HG03025 (cell line): ENCODE data around the gene ANXA2.
"Not testable (repeated sequence)": the region's sequence is repeated elsewhere in the genome, so short reads cannot be mapped to it uniquely, and the experiment has no call there.

ENCODE experiments used
- ATAC-seq: cut with Tn5 transposase; IDR thresholded peaks from one replicate; pipeline ENCODE4 v1.9.1; 2021; ENCODE audit warnings: mild to moderate bottlenecking, moderate library complexity; ENCODE audit not compliant: unreplicated experiment, low FRiP score

Gene ANXA2

DNA sequence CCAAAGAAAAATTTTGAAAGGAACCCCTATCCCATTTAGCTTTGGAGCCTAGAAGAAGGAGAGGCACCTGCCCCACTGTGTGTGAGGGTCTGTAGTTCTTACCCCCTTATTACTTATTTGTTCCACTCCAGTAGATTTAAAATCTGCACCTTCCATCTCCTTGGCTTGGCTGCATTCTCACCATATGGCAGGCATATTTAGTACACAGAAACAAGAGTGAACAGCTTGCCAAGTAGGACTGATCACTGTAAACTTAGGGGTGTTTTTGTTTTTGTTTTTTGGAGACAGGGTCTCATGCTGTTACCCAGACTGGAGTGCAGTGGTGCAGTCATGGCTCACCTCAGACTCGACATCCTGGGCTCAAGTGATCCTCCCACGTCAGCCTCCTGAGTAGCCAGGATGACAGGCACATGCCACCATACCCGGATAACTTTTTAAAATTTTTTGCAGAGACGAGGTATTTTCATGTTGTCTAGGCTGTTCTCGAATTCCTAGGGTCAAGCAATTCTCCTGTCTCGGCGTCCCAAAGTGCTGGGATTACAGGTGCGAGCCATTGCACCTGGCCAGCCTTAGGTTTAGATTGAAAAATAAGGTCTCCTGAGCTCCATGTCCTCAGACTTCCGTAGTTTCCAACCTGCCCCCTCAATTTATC is 14.1 kb upstream of the ANXA2 start:
- ATAC-seq = no peak

DNA sequence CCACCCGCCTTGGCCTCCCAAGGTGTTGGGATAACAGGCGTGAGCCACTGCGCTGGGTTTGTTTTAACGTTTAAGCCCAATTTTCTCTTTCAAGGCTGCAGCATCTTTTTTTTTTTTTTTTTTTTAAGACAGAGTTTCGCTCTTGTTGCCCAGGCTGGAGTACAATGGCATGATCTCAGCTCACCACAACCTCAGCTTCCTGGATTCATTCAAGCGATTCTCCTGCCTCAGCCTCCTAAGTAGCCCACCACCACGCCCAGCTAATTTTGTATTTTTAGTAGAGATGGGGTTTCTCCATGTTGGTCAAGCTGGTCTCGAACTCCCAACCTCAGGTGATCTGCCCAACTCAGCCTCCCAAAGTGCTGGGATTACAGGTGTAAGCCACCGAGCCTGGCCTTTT is 12.6 kb upstream of the ANXA2 start:
- not testable (repeated sequence) for ATAC-seq

DNA sequence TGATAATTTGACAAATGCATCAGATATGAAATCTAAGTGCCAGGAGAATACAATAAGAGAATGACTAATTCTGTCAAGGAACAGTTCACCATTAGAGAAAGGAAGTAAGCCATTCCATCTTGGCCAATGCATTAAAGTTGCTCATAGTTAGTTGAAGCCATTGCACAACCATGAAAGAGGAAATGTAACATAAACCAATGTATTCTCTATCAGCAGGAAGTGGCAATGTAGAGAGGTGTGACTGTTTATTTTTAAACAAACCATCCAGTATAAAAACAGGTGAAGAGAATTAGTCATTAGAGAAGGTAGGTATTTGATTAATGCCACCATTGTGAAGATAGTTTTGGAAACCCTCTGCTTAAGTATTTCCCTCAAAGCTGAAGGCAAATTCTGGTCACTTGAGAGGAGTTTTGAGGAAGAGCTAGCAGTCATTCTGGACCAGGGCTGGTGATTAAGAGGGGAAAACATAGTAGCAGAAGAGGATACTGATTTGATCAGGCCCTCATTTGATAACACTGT is 10.7 kb upstream of the ANXA2 start:
- no peak for ATAC-seq

DNA sequence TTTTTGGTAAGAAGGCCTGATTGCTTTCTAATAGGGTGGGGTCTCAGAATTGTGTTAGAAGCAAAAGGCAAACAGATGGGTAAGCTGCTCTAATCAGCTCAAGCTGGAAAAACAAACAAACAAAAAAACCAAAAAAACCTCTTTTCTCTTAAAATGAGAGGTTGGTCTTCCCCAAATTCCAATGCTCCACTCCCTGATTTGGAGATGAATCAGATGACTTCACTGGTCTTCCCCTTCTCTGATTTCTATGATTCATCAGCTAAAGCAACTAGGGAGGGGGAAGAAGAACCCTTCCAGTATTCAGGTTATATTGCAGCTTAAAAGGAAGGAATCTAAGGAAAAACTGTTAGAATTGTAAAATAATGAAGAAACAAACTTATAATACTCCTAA is 9.6 kb upstream of the ANXA2 start:
- no peak for ATAC-seq

DNA sequence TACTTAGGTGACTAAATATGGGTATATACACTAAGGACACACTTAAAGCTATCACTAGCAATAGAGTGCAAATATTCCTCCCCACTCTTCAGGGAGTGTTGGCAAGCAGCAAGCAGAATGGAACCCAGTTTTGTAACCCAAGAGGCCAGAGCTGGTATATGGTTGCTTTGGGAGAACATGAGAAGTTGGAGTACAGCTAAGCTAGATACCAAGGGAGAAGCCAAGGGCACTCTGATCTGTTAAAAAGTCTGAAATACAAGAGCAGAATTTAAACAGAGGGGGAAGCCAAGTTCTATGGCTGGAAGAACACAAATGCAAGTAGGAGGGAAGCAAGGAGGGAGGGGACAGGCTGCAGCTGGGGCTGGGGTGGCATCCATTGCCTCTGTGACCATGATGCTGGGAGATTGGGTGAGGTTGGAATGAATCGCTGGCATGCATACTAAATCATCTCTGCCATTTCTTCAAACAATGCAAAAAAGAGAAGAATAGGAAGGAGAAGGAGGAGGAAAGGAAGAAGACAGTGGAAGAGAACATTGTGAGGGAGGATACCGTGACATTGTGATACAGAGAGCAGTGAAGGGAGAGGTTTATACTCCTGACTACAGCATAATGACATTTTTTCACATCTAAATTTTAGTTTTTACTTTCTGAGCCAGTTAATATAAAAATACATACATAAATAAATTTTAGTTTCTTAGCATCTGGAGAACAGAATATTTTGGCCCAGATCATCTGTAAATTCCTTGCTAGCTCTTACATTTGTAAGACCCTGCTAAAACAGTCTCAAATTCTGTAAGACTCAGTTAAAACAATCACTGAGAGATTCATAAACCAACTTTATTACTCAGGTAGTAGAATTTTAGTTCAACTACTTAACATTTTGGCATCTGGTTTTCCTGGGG is 9.0 kb upstream of the ANXA2 start:
- no peak for ATAC-seq

DNA sequence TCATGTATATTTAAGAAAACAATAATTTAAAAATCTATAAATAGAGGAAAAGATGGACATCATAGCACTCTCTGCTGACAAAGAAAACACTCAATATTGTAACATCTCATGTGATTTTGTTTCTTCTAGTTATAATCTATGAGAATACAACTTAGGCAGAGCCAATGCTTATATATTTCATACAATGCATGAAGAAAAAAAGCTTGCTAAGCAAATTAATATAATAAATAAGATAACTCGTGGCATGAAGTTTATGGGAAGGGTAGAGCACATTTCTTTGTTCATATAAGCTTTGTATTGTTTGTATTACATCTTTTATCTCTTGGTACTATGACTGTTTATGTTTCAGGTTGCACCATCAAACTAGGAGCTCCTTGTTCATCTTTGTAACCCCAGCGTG is 7.6 kb upstream of the ANXA2 start:
- no peak for ATAC-seq

DNA sequence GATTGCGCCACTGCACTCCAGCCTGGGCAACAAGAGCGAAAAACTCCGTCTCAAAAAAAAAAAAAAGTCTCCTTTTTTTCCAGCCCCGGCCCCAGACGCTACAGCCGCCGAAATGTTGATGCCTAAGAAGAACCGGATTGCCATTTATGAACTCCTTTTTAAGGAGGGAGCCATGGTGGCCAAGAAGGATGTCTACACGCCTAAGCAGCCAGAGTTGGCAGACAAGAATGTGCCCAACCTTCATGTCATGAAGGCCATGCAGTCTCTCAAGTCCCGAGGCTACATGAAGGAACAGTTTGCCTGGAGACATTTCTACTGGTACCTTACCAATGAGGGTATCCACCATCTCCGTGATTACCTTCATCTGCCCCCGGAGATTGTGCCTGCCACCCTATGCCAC is 6.6 kb upstream of the ANXA2 start:
- ATAC-seq = not testable (repeated sequence)

DNA sequence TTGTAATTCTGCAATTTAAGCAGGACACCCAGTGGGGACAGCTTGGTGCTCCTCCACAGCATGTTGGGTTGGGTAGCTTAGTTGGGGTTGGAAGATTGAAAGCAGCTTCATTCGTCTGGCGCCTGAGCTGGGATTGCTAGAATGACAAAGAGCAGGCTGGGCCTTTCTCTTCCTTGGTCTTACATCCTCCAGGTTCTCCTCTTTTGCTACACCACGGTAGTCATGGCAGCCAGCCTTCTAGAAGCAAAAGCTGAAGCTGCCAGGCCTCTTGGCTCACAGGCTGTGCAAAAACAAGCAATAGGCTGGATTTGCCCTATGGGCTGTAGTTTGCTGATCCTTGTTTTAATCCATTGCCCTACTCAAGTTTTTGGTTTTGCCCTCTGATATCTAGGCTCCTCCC is 3.2 kb upstream of the ANXA2 start:
- no peak for ATAC-seq

DNA sequence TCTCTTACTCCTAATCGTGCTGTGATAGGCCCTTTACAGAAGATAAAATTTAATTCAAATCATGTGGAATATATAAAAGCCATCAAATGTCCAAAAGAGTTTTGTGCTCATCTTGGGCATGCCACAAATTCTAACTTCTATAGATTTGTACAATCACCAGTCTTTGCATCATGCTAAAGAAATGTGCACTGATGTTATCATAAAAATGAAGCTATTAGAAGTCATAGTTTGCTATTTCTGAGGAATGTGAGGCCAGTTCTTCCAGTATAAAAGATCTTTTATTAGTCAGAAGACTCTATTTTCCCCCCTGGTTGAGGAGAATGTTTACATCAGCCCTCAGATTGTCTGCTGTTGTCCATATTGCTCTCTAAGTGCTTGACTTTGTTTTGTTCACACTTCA is 2.1 kb upstream of the ANXA2 start:
- ATAC-seq = no peak

DNA sequence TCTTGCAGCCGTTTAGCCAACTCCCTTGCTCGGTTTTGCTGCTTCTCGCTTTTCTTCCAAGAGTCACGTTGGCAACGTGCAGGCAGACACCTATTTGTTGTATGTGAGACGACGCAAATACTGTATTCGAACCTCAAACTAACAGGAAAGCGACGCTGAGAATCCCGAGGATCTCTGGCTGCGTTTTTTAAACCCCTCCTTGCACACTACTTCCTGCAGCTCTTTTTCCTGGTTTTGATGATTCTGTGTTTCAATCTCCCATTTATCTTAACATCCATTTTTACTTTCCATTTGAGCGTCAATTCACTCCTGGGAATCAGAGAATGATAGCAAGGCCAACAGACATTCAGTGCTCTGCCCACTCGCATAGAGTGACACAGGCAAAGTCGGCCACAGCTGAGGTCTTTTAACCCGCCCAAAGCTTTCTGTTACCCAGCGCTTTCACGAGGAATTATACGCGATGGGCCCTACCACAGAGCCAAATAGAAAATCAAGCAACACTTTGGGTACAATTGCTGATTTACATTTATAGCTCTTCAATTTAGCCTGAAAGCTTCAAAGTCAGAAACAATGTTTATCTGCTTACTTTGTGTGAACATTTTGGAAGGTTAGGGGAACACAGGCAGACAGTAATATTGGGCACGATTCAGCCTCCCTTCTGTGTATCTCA is 1.6 kb upstream of the ANXA2 start:
- ATAC-seq = no peak

DNA sequence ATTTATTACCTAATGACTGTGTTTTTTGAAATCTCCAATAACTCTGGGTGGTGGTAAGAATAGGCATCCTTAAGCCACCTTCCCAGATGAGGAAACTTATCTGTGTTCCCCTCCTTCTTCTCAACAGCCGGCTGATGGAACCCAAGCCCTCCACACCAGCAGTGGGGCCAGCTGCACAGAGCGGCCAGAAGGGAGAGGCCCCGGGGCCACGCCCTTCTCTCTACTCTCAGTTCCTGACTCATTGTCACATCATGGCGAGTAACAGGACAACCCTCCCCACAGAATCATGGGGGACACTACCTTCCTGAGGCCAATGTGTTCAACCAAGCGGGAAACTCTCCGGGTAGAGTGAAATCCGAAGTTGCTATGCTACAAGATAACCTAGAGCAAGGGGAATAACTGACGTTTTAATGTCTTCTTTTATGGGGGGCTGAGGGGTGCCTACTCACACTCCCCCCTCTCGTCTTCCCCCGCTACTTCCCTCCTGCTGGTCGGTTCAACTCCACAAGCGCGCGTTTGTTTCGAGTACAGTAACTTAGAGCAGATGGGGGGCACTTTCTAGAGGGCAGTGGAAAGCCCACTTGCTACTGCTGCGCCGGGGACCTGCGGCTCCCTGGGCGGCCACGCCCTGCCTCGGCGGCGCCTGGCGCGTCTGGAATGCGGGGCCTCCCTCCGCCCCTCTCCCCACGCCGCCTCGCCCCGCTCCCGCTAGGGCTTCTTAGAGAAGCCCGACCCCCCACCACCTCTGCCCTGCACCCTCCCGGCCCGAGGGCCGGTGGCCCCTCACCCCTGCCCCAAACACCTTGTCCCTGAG is 621 bp downstream of the ANXA2 start:
- ATAC-seq = peak; percentile 66

DNA sequence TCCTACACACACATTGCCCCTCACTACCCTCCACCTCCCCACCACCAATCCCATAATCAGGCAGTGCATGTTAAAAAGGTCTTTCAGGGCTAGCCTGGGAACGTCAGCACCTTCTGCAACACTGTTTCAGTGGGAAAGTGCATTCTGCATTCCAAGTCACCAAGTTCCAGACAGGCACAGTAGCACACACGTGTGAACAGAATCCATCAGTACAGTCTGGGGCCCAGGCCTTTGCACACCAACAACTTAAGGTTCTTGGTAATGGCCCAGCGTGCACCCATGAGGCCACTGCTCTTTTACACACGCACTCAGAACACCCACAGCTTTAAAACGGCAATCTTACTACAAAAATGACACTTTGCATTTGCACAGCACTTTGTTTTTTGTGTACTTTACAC is 1.2 kb downstream of the ANXA2 start:
- no peak for ATAC-seq

DNA sequence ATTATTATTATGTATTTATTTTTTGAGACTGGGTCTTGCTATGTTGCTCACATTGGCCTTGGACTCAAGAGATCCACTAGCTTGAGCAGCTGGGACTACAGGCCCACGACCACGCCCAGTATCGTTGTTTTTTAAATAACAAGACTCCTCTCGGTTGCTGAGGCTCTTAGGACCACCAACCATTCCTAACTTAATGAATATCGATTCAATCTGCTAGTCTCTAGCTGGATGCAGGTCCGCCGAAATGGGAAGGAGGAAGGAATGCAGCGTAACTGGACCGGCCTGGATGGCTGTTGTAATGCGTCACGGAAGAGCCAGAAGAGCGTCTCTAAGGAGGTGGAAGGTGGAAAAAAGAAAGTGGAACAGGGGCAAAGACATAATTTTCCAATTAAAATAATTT is 1.7 kb downstream of the ANXA2 start:
- ATAC-seq = no peak

DNA sequence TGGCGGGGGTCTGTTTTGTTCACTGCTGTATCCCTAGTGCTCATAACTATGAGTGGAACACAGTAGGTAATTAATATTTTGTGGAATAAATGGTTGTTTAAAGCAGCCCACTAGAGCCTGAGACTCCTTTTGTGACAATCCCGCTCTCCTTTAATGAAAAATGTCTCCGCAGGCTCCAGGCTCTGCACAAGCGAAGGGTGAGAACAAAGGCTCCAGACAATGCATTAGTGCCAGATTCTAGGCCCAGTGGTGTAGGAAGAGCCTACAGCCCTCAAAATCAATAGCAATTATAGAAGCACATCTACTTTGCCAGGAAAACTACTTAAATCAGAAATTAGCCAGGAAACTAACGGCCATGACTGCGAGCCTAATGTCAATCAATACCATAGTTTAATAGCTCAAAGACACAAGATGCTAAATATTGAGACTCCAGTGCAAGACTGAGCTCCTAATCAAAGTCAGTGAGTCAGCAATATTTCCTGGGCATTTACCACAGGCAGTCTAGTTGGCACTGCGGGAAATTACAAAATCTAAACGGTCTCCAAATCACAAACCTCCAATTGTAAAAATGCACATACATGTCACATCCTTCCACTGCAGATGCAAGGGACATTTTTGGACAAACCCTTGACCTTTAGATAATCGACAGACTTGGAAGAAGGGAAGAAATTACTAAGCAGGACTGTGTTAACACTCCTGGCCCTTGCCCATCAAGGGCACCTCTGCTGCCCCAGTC is 2.3 kb downstream of the ANXA2 start:
- no peak for ATAC-seq

DNA sequence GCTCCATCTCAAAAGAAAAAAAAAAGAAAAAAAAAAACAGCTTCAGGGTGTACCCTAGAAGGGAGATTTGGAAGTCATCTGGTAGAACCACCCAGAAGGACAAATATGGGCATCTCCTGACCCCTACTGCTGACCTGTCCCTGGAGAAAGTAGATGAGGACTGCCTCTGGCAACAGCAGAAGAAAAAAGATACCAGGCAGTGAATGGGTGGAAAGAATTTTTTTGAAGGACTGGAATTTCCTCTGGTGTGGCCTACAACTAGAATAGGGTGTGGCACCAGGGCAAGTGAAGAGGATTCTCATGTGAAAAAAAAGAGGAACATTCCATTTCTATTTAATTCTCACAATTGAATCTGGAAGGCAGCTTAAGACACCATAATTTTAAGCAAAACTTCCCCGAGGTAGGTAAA is 3.1 kb downstream of the ANXA2 start:
- no peak for ATAC-seq

DNA sequence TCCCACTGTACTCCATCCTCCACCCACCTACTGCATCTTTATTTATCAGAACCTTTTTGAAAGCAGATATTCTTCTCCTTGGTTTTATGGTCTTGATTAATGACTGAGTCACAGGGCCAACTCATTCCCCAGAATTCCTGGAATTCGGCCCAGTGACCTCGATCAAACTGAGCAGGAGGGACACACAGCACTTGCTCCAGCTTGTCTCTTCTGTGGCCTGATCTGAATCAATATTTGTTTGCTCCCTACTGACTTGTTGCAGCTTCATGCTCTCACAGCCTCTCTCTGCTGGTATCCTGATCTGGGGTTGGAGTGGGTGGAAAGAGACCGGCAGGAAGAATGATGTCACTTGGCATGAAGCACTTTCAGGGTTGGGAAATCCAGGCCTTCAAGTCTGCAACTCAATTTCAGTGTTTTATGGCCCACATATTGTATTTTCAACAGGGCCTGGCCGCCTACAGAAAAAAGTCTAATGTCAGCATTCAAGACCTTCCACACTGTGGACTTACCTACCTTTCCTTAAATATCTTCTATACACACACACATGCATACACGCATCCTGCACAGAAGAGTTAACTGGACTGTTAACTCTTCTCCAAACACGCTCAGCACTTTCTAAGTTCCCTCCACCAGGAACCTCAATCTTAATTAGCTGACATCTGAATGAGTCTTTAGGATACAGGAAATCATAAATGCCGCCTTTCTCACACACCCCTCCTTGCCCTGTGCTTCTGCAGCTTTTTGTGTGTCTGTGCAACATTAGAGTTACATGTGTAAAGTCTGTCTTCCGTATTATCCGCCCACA is 4.6 kb downstream of the ANXA2 start:
- ATAC-seq = no peak

DNA sequence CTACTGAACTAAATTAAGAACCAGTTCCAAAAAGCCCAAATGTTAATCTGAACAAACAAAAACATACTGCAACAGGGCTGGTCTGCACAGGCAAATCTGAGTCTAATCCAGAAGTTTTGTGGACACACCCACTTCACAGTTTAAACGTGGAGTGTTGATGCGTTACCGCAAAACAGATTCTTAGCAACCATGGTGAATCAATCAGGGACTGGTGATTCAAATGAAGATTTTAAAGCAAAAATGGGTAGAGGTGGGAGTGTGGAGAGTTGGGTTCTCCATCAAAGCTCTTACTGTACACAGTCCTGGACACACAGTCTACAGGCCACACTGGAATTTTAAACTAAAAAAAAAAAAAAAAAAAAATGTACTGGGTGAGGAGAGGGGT is 5.2 kb downstream of the ANXA2 start:
- ATAC-seq = no peak

DNA sequence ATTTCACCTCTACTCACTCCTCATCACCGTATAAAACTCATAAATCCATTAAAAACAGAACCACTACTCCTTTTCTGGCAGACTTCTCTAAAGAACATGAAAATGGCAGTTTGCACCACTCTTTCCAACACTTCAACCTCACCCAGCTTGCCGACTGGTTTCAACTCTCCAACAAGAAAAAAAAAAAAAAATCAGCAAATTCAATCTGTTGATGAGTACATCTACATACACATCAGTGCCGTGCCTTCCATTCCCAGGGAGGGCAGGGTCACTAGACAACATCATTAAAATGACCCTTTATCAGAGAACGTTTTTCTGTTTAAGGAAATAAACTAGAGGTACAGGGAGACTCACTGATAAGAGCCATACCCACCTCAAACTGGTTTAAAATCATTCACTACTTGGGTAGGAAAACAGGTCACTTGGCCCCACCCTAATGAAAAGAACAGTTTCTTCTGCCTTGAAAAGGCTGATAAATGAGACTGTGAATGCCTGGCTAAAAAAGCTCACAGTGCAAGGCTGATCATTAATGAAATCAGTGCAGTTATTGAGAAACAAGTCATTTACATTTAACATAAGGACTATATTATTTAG is 6.0 kb downstream of the ANXA2 start:
- ATAC-seq = no peak
